GM15510 (cell line): ENCODE results near the gene EDEM2.

Experiments
- POLR2A ChIP-seq: IDR thresholded peaks from 3 replicates; pipeline ENCODE4 v1.6.1; 2011; ENCODE audit warnings: borderline replicate concordance; ENCODE audit not compliant: insufficient read length; ENCODE audit errors: extremely low read depth

Gene EDEM2

GRCh38 chr20:35172434-35172806 lies 25.3 kb upstream of the EDEM2 start:
- TF ChIP-seq POLR2A, result no peak

GRCh38 chr20:35171753-35172433 lies 24.8 kb upstream of the EDEM2 start, which contains the start of gene PROCR:
Gene PROCR (plus strand): TSS chr20:35172072. CDS start chr20:35172155, 83 bp downstream.
- no peak for TF ChIP-seq POLR2A

GRCh38 chr20:35171438-35171752 lies 24.3 kb upstream of the EDEM2 start:
- no peak for TF ChIP-seq POLR2A

GRCh38 chr20:35167787-35168186 lies 20.7 kb upstream of the EDEM2 start:
- TF ChIP-seq POLR2A, result no peak

- TF ChIP-seq POLR2A, result no peak
Observed at GRCh38 chr20:35166242-35166830, 19.2 kb upstream of the EDEM2 start.

GRCh38 chr20:35165221-35166185 lies 18.4 kb upstream of the EDEM2 start:
- no peak for TF ChIP-seq POLR2A

- no peak for TF ChIP-seq POLR2A
Observed at GRCh38 chr20:35156978-35157377, 9.8 kb upstream of the EDEM2 start.

GRCh38 chr20:35155936-35156335 lies 8.8 kb upstream of the EDEM2 start:
- TF ChIP-seq POLR2A, result no peak

GRCh38 chr20:35151736-35152135 lies 4.6 kb upstream of the EDEM2 start:
- no peak for TF ChIP-seq POLR2A

GRCh38 chr20:35150846-35151579 lies 3.9 kb upstream of the EDEM2 start:
- TF ChIP-seq POLR2A, result no peak

- TF ChIP-seq POLR2A, result no peak
Observed at GRCh38 chr20:35146299-35146919, 727 bp downstream of the EDEM2 start.

GRCh38 chr20:35145141-35145564 lies 2.0 kb downstream of the EDEM2 start:
- no peak for TF ChIP-seq POLR2A

- no peak for TF ChIP-seq POLR2A
Observed at GRCh38 chr20:35144694-35145093, 2.4 kb downstream of the EDEM2 start.

GRCh38 chr20:35135867-35136586 lies 11.1 kb downstream of the EDEM2 start:
- no peak for TF ChIP-seq POLR2A
